DND-41 (cell line): Measurements from ENCODE around the gene ACOX3.

Source experiments
- ATAC-seq: fragments of 200-7000 bp; cut with Tn5 transposase; 3 replicates; pipeline ENCODE4 v1.9.1; 2021; ENCODE audit warnings: low read depth; ENCODE audit not compliant: insufficient read depth
- DNase-seq: peaks from one replicate; pipeline ENCODE4 v3.0.0-alpha.2; 2020
- H2AFZ ChIP-seq: 2 replicates; pipeline ENCODE4 v1.6.0; 2012; ENCODE audit warnings: low read depth, low read length
- H3K27ac ChIP-seq: 2 replicates; pipeline ENCODE4 v1.5.1; 2012; ENCODE audit warnings: low read length, inconsistent platforms
- H3K27me3 ChIP-seq: fragments of 200-600 bp; sonication (generic); 2 replicates; pipeline ENCODE4 v1.6.0; 2012; ENCODE audit warnings: low read length, mild to moderate bottlenecking, inconsistent platforms; ENCODE audit not compliant: insufficient read depth, poor library complexity
- H3K36me3 ChIP-seq: 2 replicates; pipeline ENCODE4 v1.5.1; 2012; ENCODE audit warnings: low read length, inconsistent platforms; ENCODE audit not compliant: insufficient read depth
- H3K4me1 ChIP-seq: 2 replicates; pipeline ENCODE4 v1.5.1; 2012; ENCODE audit warnings: mild to moderate bottlenecking, low read length; ENCODE audit not compliant: insufficient read depth
- H3K4me2 ChIP-seq: 2 replicates; pipeline ENCODE4 v1.6.0; 2012; ENCODE audit warnings: mild to moderate bottlenecking, moderate library complexity, low read length, inconsistent platforms; ENCODE audit not compliant: insufficient read depth
- H3K4me3 ChIP-seq, 2 experiments: fragments of 200-600 bp in 1 of 2; shearing (Covaris generic) in 1 of 2; 2 replicates each; pipeline ENCODE4 v1.5.1; 2012 to 2016; ENCODE audit warnings: inconsistent platforms in 2 of 2, low read length in 2 of 2, mild to moderate bottlenecking in 2 of 2, low read depth in 1 of 2, moderate library complexity in 1 of 2
- H3K79me2 ChIP-seq: 2 replicates; pipeline ENCODE4 v1.6.0; 2012; ENCODE audit warnings: low read length, inconsistent platforms; ENCODE audit not compliant: insufficient read depth
- H3K9ac ChIP-seq: 2 replicates; pipeline ENCODE4 v1.6.0; 2012; ENCODE audit warnings: low read depth, mild to moderate bottlenecking, inconsistent platforms, low read length, moderate library complexity
- H3K9me3 ChIP-seq: 2 replicates; pipeline ENCODE4 v1.5.1; 2012; ENCODE audit warnings: low read length, moderate library complexity, mild to moderate bottlenecking, inconsistent platforms; ENCODE audit not compliant: insufficient read depth, severe bottlenecking
- H4K20me1 ChIP-seq: 2 replicates; pipeline ENCODE4 v1.6.0; 2012; ENCODE audit warnings: low read length; ENCODE audit not compliant: insufficient read depth
- EZH2 ChIP-seq: IDR thresholded peaks from 3 replicates; pipeline ENCODE4 v1.6.1; 2012; ENCODE audit warnings: borderline replicate concordance, low read depth, mild to moderate bottlenecking, moderate library complexity, low read length, inconsistent platforms; ENCODE audit not compliant: severe bottlenecking
- TF ChIP-seq, protein P1 (sequence below): IDR thresholded peaks from 2 replicates; pipeline ENCODE4 v1.5.1; 2012; ENCODE audit warnings: borderline replicate concordance, low read length, moderate library complexity, mild to moderate bottlenecking; ENCODE audit not compliant: poor library complexity, severe bottlenecking; ENCODE audit errors: extremely low read depth

Gene ACOX3

DNA sequence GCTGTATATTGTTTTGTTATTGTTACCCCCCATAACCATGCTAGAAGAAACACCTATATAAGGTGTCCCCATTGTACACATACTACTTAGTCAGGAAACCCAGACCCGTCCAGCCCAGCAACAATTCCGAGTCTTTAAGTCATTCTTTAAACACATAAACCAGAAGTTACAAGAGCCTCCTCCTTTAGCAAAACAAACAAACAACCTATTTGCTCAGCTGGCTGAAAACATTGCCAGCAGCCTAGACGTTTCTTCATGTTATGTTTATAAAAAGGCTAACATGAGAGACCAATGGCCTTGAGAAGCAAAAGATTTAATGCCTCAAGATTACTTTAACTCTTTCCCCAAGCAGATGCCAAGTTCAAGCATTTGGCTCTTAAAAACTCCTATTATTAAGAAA is 1.4 kb downstream of the ACOX3 start:
- DNase-seq (no peak), ATAC-seq (no peak)
- Histone ChIP-seq H3K9ac (peak overlapping the region; percentile 64; the same call in 1 of the 2 replicates), H3K27me3 (no peaks in the 10 kb centered on the region), H3K4me2 (peak overlapping the region; percentile 59), H3K36me3 (no peaks in the 10 kb centered on the region; the same call in 1 of the 2 replicates), H3K27ac (no peak overlapping the region), H3K4me1 (peaks cover 66% of the 10 kb centered on the region), H3K9me3 (no peaks in the 10 kb centered on the region), H2AFZ (no peak overlapping the region), H3K79me2 (peaks cover 73% of the 10 kb centered on the region), H4K20me1 (peaks cover 21% of the 10 kb centered on the region; the same call in 1 of the 2 replicates), H3K4me3 (peak overlapping the region in 1 of 2 experiments; percentile 70; a peak in 2 of 4 replicates)
- TF ChIP-seq, protein P1, sequence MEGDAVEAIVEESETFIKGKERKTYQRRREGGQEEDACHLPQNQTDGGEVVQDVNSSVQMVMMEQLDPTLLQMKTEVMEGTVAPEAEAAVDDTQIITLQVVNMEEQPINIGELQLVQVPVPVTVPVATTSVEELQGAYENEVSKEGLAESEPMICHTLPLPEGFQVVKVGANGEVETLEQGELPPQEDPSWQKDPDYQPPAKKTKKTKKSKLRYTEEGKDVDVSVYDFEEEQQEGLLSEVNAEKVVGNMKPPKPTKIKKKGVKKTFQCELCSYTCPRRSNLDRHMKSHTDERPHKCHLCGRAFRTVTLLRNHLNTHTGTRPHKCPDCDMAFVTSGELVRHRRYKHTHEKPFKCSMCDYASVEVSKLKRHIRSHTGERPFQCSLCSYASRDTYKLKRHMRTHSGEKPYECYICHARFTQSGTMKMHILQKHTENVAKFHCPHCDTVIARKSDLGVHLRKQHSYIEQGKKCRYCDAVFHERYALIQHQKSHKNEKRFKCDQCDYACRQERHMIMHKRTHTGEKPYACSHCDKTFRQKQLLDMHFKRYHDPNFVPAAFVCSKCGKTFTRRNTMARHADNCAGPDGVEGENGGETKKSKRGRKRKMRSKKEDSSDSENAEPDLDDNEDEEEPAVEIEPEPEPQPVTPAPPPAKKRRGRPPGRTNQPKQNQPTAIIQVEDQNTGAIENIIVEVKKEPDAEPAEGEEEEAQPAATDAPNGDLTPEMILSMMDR = no peak
- no peak for TF ChIP-seq EZH2

DNA sequence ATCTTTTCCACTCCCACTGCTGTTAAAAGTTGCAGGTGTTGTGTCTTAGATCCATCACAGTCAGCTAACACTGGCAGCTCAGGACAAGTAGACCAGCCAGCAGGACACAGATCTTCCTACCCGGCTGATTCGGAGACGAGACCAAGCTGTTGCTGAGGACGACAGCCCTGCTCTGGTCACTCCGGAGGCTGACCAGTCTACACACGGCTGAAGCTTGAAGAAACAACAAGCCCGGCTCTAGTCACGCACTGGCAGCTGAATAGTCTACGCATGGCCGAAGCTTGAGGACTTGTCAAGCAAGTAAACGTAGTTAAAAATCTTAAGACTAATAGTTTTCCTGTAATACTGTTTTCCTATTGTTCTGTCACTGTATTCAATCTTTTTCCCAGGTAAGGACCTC is 1.8 kb downstream of the ACOX3 start:
- Histone ChIP-seq H3K79me2 (peaks cover 69% of the 10 kb centered on the region), H3K27ac (no peak overlapping the region), H3K4me1 (peaks cover 66% of the 10 kb centered on the region), H3K4me2 (peak overlapping the region; percentile 59), H3K27me3 (no peaks in the 10 kb centered on the region), H3K4me3 (no peak overlapping the region), H2AFZ (no peak overlapping the region), H3K9me3 (no peaks in the 10 kb centered on the region), H4K20me1 (peaks cover 21% of the 10 kb centered on the region; the same call in 1 of the 2 replicates), H3K36me3 (no peaks in the 10 kb centered on the region; the same call in 1 of the 2 replicates), H3K9ac (no peak overlapping the region)
- no peak for DNase-seq
- TF ChIP-seq, protein P1 = no peak
- no peak for TF ChIP-seq EZH2
- no peak for ATAC-seq

DNA sequence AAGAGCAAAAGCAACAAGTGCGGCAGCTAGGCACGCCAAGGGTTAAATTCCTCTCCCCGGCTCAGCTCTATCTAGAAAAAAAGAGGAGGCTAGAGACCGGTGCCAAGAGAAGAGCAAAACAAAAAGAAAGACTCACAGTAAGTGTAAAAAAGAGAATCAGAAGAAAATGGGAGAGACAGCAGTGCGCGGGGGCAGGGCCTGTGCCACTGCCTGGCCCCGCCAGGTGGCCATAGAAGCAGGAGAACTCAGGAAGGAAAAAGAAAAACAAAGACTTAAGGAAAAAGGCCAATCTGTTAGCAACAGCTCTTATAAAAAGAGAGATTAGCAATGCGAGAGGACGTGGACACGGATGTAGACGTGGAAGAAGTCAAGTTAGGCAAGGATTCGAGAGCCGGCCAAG is 3.2 kb downstream of the ACOX3 start:
- H2AFZ ChIP-seq = no peak overlapping the region
- DNase-seq (no peak), ATAC-seq (no peak)
- H3K4me2 ChIP-seq = no peak overlapping the region
- H3K27ac ChIP-seq = no peak overlapping the region
- peaks cover 54% of the 10 kb centered on the region for H3K79me2 ChIP-seq
- no peak overlapping the region for H3K4me3 ChIP-seq
- H3K36me3 ChIP-seq = no peaks in the 10 kb centered on the region; the same call in 1 of the 2 replicates
- H3K4me1 ChIP-seq = peaks cover 52% of the 10 kb centered on the region
- peaks cover 12% of the 10 kb centered on the region; the same call in 1 of the 2 replicates for H4K20me1 ChIP-seq
- TF ChIP-seq, protein P1 = no peak
- no peak for TF ChIP-seq EZH2
- H3K9me3 ChIP-seq = no peaks in the 10 kb centered on the region
- H3K9ac ChIP-seq = no peak overlapping the region
- H3K27me3 ChIP-seq = no peaks in the 10 kb centered on the region

DNA sequence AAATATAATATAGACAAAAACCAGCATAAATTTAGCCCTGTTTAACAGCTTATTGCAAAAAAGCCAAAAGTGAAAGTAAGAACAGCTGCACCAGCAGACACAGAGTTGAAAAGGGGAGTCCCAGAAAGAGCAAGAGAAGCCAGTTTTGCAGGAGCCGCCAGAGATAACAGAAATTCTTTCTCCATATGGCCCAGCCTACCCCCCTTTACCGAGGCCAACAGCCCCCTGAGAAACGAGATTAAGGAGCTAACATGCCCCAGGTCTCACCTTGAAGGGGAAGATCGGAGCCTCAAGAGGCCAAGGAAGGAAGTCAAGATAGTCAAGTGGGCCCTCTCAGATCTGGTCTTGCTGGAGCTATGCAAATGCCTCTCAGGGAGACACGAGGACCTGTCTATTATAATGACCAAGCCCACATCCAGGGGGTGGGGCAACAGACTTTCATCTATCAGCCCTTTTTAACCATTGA is 4.8 kb downstream of the ACOX3 start:
- TF ChIP-seq EZH2 = no peak
- TF ChIP-seq, protein P1 = no peak
- ATAC-seq (peak; percentile 66), DNase-seq (peak; percentile 47)
- Histone ChIP-seq H3K4me2 (peak overlapping the region; percentile 66), H3K79me2 (peaks cover 39% of the 10 kb centered on the region), H3K4me3 (peak overlapping the region in 1 of 2 experiments; percentile 51; a peak in 3 of 4 replicates), H3K4me1 (peaks cover 40% of the 10 kb centered on the region), H4K20me1 (peaks cover 4% of the 10 kb centered on the region), H3K27ac (peak overlapping the region; percentile 70), H3K36me3 (no peaks in the 10 kb centered on the region), H3K9me3 (no peaks in the 10 kb centered on the region), H3K9ac (peak overlapping the region; percentile 42), H3K27me3 (no peaks in the 10 kb centered on the region), H2AFZ (no peak overlapping the region)
